ENCODE results near the gene PGR. TPM values are rescaled to one million over a fixed set of nuclear protein-coding genes. Genes with fewer than 3 reads are reported as not detected.

The PGR gene
- polyA plus RNA-seq, 3 donors: 0.08 to 0.56 (median 0.22) TPM

DNA sequence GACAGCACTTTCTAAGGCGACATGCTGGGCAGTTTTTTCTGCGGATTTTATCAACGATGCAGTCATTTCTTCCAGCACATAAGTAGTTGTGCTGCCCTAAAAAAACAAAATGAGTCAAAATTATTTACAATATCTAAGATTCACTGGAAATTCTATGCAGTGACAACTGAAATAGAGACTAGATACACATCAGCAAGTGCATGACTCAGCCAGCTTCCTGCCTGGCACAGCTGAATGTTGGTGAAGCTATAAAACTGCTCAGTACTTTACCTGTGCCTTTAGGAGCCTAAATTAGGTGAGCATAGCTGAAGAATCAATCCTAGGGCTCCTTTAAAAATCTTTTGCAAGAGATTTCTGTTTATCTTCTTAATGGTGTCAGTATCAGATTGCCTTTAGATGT, 37.8 kb downstream of the PGR start:
- WGBS, 3 donors: 65 to 91% (median 88%) methylated on average over 3 of the region's 3 CpGs
- H3K27ac ChIP-seq (ENCODE audit: low read depth, low read length): no peak overlapping the region

DNA sequence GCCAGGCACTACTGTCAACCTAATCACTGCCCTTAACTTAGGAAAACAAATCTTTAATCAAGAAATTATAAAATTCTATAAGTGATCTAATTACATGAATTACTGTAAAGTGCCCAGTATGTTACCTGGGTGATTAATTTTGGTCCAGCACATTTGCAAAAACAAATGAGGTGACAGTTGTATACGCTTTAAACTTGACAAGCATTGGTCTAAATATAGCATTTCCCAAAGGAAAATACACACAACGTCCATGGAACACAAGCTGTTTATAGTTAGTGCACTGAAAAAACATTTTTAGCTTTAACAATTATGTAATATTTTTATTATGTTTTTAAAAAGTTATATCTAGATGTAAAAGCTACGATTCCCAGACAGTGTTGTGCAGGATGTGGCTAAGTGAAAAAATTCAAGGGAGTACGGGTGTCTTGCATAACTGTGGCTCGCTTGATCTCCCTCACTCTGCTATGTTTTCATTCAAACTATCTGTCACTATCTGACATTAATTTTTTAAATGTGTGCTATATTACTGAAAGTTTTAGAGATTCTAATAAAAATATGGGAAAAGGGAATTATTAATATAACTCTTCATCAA, 38.8 kb downstream of the PGR start:
- no peak overlapping the region for H3K27ac ChIP-seq (ENCODE audit: low read depth, low read length)
- 43 to 57% (median 50%) methylated on average over 5 of the region's 5 CpGs for WGBS, 3 donors

DNA sequence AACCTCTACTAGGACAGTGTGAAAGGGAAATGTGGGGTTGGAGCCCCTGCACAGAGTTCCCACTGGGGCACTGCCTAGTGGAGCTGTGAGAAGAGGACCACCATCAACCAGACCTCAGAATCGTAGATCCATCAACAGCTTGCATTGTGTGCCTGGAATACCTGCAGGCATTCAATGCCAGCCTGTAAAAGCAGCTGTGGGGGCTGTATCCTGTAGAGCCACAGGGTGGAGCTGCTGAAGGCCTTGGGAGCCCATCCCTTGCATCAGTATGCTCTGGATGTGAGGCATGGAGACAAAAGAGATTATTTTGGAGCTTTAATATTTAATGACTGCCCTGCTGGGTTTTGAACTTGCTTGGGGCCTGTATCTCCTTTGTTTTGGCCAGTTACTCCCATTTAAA, 46.3 kb downstream of the PGR start:
- WGBS, 3 donors: 70 to 85% (median 75%) methylated on average over 1 of the region's 1 CpG
- no peak overlapping the region for H3K27ac ChIP-seq (ENCODE audit: low read depth, low read length)

DNA sequence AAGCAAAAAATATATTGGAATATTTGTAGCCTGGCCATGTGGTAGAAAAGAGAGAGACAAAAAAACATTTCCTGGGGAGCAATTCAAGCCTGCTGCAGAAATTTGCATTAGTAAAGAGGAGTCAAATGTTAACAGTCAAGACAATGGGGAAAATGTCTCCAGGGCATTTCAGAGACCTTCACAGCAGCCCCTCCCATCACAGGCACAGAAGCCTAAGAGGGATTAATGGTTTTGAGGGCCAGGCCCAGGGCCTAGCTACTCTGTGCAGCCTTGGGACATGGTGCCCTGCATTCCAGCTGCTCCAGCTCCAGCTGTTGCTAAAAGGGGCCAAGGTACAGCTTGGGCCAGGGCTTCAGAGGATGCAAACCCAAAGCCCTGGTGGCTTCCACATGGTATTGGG, 46.8 kb downstream of the PGR start:
- no peak overlapping the region for H3K27ac ChIP-seq (ENCODE audit: low read depth, low read length)

DNA sequence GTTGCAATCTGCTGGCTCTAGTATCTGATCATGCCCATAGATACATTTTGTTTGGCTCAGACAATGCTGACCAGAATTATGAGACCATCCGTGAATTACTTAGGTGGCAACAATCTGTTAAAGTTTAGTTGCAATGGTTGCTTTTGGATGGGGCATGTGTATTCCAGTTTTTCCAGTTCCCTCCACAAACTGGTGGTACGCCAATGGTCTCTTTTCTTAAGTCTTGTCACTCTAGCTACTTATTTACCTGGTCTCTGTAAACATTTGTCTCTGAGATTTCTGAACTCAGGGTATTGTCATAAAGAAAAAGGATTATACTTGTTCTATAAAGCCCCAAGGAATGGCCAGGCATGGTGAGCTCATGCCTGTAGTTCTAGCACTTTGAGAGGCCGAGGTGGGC, 65.9 kb downstream of the PGR start:
- H3K27ac ChIP-seq (ENCODE audit: low read depth, low read length): no peak overlapping the region
- WGBS, 3 donors: 32 to 73% (median 67%) methylated on average over 3 of the region's 3 CpGs

DNA sequence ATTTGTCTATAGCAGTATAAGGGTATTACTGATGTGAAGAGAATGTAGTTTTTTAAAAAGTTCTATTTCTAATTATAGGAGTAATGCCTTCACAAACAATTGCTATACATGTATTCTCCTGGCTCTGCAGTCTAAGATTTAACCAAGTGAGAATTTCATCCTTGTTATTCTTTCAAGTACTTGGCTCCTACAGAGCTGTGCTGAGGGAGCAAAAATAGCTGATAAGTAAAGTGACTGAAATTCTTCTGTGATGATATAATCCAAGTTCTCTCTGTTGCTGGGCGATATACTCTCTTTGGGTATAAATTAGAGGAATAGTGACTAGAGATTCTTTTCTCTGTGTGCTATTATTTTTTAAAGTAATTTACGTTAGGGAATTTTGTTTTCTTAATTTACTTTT, 68.0 kb downstream of the PGR start:
- 44 to 67% (median 55%) methylated on average over 2 of the region's 2 CpGs for WGBS, 3 donors
- H3K27ac ChIP-seq (ENCODE audit: low read depth, low read length): no peak overlapping the region

DNA sequence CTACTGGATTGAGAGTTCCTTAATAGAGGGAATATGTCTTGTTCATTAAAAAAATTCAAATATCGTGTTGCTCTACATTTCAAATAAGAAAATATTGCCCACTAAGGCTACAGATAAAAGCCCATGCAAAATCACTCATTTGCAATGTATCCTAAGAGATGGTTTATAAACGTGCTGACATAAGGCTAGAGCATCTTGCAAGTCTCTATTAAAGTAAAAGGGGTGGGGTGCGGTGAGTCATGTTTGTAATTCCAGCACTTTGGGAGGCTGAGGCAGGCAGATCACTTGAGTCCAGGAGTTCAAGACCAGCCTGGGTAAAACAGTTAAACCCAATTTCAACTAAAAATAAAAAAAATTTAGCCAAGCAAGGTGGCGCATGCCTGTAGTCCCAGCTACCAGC, 70.3 kb downstream of the PGR start:
- WGBS, 3 donors: 72 to 77% (median 73%) methylated on average over 4 of the region's 4 CpGs
- H3K27ac ChIP-seq (ENCODE audit: low read depth, low read length): no peak overlapping the region

DNA sequence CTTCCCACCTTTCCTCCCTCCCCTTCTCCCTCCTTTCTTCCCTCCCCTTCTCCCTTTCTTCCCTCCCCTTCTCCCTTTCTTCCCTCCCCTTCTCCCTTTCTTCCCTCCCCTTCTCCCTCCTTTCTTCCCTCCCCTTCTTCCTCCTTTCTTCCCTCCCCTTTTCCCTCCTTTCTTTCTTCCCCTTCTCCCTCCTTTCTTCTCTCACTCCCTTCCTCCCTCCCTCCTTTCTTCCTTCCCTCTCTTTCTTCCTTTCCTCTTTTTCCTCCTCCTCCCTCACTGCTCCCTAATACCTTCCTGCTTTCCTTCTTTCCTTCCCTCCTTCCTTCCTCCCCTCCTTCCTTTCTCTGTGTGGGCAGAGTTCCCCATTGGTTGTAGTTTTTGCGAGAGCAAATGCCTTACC, 76.1 kb downstream of the PGR start:
- 82 to 92% (median 86%) methylated on average over 1 of the region's 1 CpG for WGBS, 3 donors
- no peak overlapping the region for H3K27ac ChIP-seq (ENCODE audit: low read depth, low read length)

DNA sequence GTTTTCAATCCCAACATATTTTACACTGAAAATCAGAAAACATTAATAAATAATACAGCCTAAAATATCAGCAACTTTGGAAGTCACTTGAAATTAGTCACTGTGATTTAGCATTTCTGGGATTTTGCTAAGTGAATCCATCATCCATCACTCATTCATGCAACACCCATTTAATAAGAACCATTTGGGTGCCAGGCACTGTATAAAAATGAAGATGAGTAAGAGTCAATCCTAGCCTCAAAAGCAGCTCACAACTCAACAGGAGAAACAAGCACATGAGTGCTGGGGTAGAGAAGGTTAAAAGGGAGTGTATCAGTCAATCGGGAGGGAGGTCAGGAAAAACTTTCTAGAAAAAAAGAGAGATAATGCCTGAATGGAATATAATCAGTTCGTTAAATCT, 77.9 kb downstream of the PGR start:
- WGBS, 3 donors: 54 to 87% (median 73%) methylated on average over 2 of the region's 2 CpGs

DNA sequence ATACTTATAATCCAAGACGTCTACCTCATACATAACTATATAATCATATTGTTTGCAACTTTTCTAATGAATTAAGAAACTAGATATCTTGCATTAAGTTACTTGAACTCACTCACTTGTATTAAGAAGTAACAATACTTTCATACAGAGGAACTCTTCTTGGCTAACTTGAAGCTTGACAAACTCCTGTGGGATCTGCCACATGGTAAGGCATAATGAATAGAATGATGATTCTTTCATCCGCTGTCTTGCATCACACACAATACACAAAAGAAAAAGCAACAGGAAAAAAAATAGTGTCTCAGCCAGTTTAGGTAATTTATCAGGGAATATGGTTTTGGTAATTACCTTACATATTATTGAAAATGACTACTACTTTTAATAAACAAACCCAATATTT, 79.8 kb downstream of the PGR start:
- 71 to 79% (median 77%) methylated on average over 2 of the region's 2 CpGs for WGBS, 3 donors

More for the DNA sequence above, 77.9 kb downstream of the PGR start:
- no peak overlapping the region for H3K27ac ChIP-seq (ENCODE audit: low read depth, low read length)

DNA sequence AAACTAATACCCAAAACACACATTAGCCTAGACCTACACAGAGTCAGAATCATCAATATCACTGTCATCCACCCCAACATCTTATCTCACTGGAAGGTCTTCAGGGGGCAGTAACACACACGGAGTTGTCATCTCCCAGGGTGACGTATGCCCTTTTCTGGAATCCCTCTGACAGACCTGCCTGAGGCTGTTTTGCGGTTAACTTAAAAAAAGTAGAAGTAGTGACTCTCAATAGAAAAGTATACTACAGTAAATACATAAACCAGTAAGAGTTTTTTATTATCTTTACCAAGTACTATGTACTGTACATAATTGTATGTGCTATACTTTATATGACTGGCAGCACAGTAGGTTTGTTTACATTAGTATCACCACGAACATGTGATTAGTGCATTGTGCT, 80.5 kb downstream of the PGR start:
- WGBS, 3 donors: 30 to 61% (median 53%) methylated on average over 4 of the region's 4 CpGs
- no peak overlapping the region for H3K27ac ChIP-seq (ENCODE audit: low read depth, low read length)

More for the DNA sequence above, 79.8 kb downstream of the PGR start:
- H3K27ac ChIP-seq (ENCODE audit: low read depth, low read length): no peak overlapping the region

DNA sequence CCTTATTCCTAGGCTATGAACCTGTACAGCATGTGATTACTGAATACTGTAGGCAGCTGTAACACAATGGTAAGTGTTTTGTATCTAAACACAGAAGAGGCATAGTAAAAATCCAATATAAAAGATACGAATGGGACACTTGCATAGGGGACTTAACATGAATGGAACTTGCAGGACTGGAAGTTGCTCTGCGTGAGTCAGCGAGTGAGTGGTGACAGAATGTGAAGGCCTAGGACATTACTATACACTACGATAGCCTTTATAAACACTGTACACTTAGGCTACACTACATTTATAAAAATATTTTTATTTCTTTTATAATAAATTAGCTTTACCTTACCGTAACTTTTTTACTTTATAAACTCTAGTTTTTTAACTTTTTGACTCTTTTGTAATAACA, 81.1 kb downstream of the PGR start:
- WGBS, 3 donors: 85 to 90% (median 89%) methylated on average over 5 of the region's 5 CpGs
- no peak overlapping the region for H3K27ac ChIP-seq (ENCODE audit: low read depth, low read length)

DNA sequence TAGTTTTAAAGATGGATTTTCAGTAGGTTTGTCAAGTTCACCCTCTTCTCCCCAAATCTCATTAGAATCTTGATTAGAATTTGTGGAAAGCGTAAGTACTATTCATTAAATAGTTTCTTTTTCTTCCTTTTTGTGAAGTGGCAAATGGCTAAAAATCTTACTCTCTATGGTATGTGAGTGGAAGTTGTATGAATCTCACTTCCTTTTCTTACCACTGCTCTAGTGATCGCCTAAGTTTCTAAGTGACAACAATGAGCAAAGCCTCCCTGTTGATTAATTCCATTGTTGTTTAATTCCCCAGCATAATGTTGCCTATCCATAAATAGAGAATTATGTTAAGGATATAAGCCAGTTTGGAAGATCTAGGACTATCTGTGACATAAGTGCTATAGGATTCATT, 82.7 kb downstream of the PGR start:
- 82 to 86% (median 83%) methylated on average over 2 of the region's 2 CpGs for WGBS, 3 donors
- H3K27ac ChIP-seq (ENCODE audit: low read depth, low read length): no peak overlapping the region

DNA sequence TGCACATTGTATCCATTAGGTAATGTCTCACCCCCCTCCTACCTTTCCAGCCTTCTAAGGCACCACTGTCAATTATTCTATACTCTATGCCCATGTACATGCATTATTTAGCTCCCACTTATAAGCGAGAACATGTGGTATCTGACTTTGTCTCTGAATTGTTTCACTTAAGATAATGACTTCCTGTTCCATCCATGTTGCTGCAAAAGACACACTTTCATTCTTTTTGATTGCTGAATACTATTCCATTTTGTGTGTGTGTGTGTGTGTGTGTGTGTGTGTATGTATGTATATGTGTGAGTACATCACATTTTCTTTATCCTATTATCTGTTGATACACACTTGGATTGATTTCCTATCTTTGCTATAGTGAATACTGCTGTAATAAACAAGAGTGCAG, 84.2 kb downstream of the PGR start:
- WGBS, 3 donors: 74 to 91% (median 89%) methylated on average over 1 of the region's 1 CpG
- H3K27ac ChIP-seq (ENCODE audit: low read depth, low read length): no peak overlapping the region

DNA sequence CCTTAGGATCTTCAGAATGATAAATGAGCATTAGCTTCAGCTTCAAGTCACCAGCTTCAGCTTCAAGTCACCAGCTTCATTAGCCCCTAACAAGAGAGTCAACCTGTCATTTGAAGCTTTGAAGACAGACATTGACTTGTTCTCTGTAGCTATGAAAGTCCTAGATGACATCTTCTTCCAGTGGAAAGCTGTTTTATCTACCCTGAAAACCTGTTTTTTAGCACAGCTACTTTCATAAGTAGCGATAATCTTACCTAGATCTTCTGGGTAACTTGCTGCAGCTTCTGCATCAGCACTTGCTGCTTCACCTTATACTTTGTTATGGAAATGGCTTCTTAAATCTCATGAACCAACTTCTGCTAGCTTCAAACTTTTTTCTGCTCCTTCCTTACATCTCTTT, 85.7 kb downstream of the PGR start:
- H3K27ac ChIP-seq (ENCODE audit: low read depth, low read length): no peak overlapping the region
- WGBS, 3 donors: 89 to 97% (median 97%) methylated on average over 1 of the region's 1 CpG

DNA sequence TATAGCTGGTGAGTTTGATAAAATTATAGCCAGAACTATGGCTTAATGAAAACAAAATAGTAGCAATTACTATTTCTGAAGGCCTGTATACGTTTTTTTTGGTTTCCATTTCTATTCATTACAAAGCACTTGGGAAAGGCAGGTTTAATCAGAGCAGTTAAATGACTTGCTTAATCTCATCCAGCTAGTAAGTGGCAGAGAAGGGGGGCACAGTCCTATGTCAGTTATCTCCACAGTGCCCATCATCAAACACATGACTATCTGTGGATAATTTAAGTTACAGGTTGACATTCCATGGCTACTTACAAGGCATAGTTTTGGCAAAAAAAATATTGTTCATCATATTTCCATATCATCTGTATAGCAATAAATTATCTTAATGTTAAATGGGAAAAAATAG, 93.7 kb downstream of the PGR start:
- H3K27ac ChIP-seq (ENCODE audit: low read depth, low read length): no peak overlapping the region
- WGBS, 3 donors: 55 to 79% (median 67%) methylated on average over 1 of the region's 1 CpG

DNA sequence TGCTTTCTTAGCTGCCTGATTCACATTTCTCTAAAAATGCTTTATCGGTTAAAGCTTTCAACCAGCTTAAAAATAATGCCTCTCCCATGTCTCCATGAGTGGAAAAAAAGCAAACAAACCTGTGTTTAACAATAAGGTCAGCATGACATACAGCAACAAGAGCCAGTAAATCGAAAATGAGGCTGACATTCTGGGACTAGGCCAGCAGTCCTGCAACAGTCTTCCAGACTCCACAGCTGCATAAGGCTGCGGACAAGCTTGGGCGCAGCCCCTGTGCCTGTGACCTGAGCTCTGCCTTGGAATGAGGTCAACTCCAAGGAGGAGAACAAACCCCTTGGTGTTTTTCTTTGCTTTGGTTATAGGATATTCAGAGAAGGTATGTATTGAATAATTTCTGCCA, 95.5 kb downstream of the PGR start:
- 48 to 62% (median 53%) methylated on average over 4 of the region's 4 CpGs for WGBS, 3 donors
- no peak overlapping the region for H3K27ac ChIP-seq (ENCODE audit: low read depth, low read length)

DNA sequence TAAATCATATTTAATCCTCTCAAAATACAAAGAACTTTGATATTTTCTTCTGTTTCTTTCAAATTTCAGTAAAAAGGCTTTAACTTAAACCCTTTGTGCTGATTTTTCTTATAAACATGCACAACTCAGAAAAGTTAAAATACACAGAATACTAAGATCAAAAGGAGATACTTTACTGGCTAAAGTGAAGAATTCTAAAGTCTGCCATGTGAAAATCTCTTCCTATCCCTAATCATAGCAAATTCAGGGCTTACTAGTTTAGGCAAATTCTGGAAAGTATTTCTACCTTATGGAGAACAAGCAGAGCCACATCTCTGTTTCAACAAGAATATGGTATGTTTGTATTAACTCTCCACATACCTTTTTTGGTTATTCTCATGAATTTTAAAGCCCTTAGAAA, 96.6 kb downstream of the PGR start:
- no peak overlapping the region for H3K27ac ChIP-seq (ENCODE audit: low read depth, low read length)

DNA sequence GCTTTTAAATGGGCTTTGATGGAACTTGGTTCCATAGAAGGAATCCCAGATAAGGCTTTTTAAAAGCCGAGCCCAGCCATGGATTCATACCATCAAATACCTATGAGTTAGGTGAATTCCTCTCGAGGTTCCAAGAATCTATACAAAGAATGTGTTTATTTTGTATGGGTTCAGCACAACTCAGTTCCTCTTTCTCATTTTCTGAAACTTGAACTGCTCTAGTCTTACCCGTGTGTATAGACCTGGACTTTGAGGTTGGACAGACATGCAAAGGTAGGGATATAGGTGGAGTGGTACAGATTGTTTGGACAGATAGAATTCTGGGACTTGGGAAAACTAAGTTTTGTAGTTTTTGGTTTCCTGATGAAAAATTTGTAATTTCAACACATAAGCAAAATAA, 97.9 kb downstream of the PGR start:
- H3K27ac ChIP-seq (ENCODE audit: low read depth, low read length): no peak overlapping the region
- 65 to 87% (median 80%) methylated on average over 3 of the region's 3 CpGs for WGBS, 3 donors

DNA sequence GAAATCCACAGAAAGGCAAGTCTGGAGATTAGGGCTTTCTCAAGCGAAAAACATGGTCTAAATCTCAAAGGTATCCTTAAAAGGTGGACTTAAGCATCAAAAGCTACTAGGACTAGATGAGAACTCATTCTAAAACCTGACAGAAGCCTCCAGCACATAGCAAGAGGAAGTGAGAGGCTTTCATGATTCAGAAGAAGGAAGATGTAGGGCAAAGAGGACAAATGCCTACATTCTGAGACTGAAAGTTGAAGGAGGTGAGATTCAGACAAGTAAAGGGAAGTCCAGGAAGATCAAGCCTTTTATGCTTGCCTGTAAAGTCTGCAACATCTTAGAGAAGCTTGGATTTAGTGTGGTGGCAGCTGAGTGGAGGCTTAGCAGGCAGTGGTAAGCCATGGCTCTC, 98.9 kb downstream of the PGR start:
- H3K27ac ChIP-seq (ENCODE audit: low read depth, low read length): no peak overlapping the region
- WGBS, 3 donors: 63 to 94% (median 78%) methylated on average over 1 of the region's 1 CpG

DNA sequence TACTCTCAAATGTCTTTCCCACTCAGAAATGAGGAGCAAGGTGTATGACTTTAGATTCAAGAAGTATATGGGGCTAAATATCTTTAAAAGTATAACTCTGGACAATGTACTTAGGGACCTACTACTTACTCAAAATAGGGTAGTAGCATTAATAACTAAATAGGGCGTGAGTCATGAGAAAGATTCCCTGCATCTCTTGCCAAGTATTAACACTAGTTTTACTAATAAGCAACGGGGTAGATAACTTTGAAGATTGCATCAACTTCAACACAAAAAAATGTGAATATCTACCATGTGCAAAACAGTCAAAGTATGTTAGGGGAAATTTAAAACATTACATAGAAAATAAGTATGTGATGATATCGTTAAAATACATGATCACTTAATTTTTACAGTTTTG, 99.6 kb downstream of the PGR start:
- 60 to 67% (median 62%) methylated on average over 3 of the region's 3 CpGs for WGBS, 3 donors
- no peak overlapping the region for H3K27ac ChIP-seq (ENCODE audit: low read depth, low read length)

Data from adipose tissue (tissue), 3 donors.